ENCODE results near the gene PCBD2.
A peak's percentile ranks its signal among the peaks of the same experiment; 100 is the strongest.
"Not testable (repeated sequence)": the region's sequence is repeated elsewhere in the genome, so short reads cannot be mapped to it uniquely, and the experiment has no call there.

PCBD2 gene

GRCh38 chr5:134906811-134907210 is 1.9 kb downstream of the PCBD2 start:
- no peak overlapping the region for H3K4me3 ChIP-seq (ENCODE audit: low read depth, low read length)
- no peak for TF ChIP-seq CTCF (IDR thresholded peaks at IDR 0.05; ENCODE audit: borderline replicate concordance, insufficient read depth, low read depth, low read length)

- H3K4me3 ChIP-seq (ENCODE audit: low read depth, low read length), result not testable (repeated sequence)
These were observed 5.8 kb downstream of the PCBD2 start for GRCh38 chr5:134910752-134911151.

- H3K4me3 ChIP-seq (ENCODE audit: low read depth, low read length), result no peak overlapping the region
- no peak for TF ChIP-seq CTCF (IDR thresholded peaks at IDR 0.05; ENCODE audit: borderline replicate concordance, insufficient read depth, low read depth, low read length)
These were observed 6.6 kb downstream of the PCBD2 start for GRCh38 chr5:134911285-134912206.

- H3K4me3 ChIP-seq (ENCODE audit: low read depth, low read length), result no peak overlapping the region
- no peak for TF ChIP-seq CTCF (IDR thresholded peaks at IDR 0.05; ENCODE audit: borderline replicate concordance, insufficient read depth, low read depth, low read length)
These were observed 8.3 kb downstream of the PCBD2 start for GRCh38 chr5:134913254-134913653.

- TF ChIP-seq CTCF (IDR thresholded peaks at IDR 0.05; ENCODE audit: borderline replicate concordance, insufficient read depth, low read depth, low read length), result no peak
- no peak overlapping the region for H3K4me3 ChIP-seq (ENCODE audit: low read depth, low read length)
These were observed 8.9 kb downstream of the PCBD2 start for GRCh38 chr5:134913795-134914194.

DNA sequence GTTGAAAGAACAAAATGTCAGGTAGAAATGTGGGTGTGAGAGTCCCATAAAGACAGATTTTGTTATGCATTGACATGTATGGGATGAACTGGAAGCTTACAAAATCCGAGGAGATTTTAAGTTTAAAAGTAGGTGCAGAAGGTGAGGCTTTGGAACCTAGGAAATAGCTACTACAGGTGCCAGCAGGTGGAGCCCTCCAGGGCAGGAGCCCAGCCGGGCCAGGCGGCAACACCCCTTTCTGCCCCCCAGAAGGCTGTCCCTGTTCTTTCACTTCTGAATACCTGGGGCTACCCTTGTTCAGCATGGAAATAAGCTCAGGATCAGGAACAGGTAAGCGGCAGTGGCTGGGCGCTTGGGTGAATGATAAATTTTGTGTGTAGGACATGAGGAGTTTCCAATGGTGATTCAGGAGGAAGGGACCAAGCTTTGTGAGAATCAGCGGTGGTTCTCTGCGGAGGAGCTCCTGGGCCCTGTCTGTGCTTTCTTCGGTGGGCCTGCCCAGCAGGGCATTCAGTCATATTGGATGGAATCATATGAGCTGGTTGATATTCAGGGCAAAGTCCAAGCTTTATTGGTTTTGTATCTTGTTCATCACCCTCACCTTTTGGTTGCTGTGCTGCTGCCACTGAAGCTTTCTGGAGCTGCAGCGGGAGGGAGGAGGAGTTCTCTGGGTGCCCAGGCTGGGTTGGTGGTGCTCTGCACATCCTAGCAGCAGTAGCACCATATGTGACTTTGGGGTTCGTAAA is 12.3 kb downstream of the PCBD2 start:
- peak; percentile 47 for TF ChIP-seq CTCF (IDR thresholded peaks at IDR 0.05; ENCODE audit: borderline replicate concordance, insufficient read depth, low read depth, low read length)
- no peak overlapping the region for H3K4me3 ChIP-seq (ENCODE audit: low read depth, low read length)

- no peak overlapping the region for H3K4me3 ChIP-seq (ENCODE audit: low read depth, low read length)
- no peak for TF ChIP-seq CTCF (IDR thresholded peaks at IDR 0.05; ENCODE audit: borderline replicate concordance, insufficient read depth, low read depth, low read length)
These were observed 13.9 kb downstream of the PCBD2 start for GRCh38 chr5:134918861-134919260.

Data from GM12875 (cell line).